Measurements from ENCODE around the gene ZBTB42. TPM values are rescaled to one million over a fixed set of nuclear protein-coding genes. Genes with fewer than 3 reads are reported as not detected.

Gene ZBTB42
- total and polyA plus RNA-seq, 2 donors (not counting 3 experiments of a cell fraction or from before 2014, with no cell fraction given): 3.1 to 3.8 TPM

DNA sequence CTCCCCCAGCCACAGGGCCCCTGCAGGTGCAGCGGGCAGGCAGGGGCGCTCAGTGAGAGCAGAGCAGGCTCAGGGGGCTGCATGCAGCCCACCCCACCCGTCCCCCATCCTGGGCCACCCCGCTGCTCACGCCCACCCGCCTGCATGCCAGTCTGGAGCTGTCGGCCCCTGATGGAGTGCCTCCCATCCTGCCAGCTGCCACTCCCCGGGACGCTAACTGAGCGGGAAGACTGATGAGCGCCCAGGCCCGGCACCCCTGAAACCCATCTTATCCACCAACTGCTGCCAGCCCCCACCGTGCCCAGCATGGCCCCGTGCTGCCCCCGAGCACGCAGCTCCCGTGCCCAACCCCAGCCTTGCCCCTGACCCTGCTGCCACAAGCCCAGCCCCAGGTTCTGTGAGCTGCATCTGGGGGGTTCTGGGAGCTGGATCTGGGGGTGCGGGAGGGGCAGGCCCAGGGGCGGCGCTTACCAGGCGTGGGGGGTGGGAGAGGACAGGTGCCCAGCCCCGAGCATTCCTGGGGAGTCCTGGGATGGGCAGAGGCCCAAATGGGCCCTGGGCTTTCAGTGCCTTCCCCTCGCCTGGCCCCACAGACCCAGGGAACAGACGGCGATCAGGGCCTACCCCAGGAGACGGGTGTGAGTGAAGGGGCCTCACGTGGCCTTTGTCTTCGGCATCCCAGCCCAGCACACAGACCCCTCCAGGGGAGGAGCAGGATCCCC is 18.7 kb upstream of the ZBTB42 start:
- Histone ChIP-seq H2AFZ (ENCODE audit: low read depth, low read length) (no peak overlapping the region), H4K20me1 (replicated peaks; ENCODE audit: control insufficient read depth, extremely low read depth, insufficient read depth, low read length) (no peaks in the 10 kb centered on the region), H3K4me2 (ENCODE audit: insufficient read depth, low read length) (no peak overlapping the region), H3K4me1 (ENCODE audit: control insufficient read depth, extremely low read depth, insufficient read depth, low read length) (no peaks in the 10 kb centered on the region), H3K9me3 (replicated peaks; ENCODE audit: control insufficient read depth, insufficient read depth, low read length) (no peaks in the 10 kb centered on the region), H3K36me3 (ENCODE audit: control insufficient read depth in 2 of 2, extremely low read depth in 1 of 2, insufficient read depth in 2 of 2, low read length in 2 of 2) (peaks cover 2 to 11% of the 10 kb centered on the region in 2 experiments), H3K27me3 (ENCODE audit: control insufficient read depth in 2 of 2, insufficient read depth in 2 of 2, low read length in 2 of 2) (no peaks in the 10 kb centered on the region), H3K79me2 (ENCODE audit: control insufficient read depth, insufficient read depth, low read length) (peaks cover 9% of the 10 kb centered on the region), H3K4me3 (replicated peaks in 1 of 3; ENCODE audit: insufficient read depth in 1 of 3, low read depth in 1 of 3, low read length in 3 of 3) (no peak overlapping the region), H3K27ac (ENCODE audit: insufficient read depth, low read depth, low read length) (no peak overlapping the region), H3K9ac (replicated peaks; ENCODE audit: extremely low read depth, insufficient read depth, low read length) (no peak overlapping the region), H3K9me1 (replicated peaks; ENCODE audit: control insufficient read depth, extremely low read depth, insufficient read depth, low read length) (no peaks in the 10 kb centered on the region)
- dilution Hi-C loops (cut with MboI; ENCODE audit: extremely low pct_ligation_motif_present, low sequenced_read_pairs): no loop called here
- DNase-seq (ENCODE audit: low read depth, low spot score) (no peak), FAIRE-seq (no peak)
- intact Hi-C loops (cut with micrococcal nuclease): no loop called here
- TF ChIP-seq, protein P1, sequence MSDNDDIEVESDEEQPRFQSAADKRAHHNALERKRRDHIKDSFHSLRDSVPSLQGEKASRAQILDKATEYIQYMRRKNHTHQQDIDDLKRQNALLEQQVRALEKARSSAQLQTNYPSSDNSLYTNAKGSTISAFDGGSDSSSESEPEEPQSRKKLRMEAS (IDR thresholded peaks at IDR 0.05; ENCODE audit: insufficient read depth, insufficient read length): no peak
- TF ChIP-seq GATA2 (IDR thresholded peaks at IDR 0.05; ENCODE audit: insufficient read depth, insufficient read length, low read depth, low read length): no peak
- TF ChIP-seq EZH2 (IDR thresholded peaks at IDR 0.05; ENCODE audit: borderline replicate concordance, low read depth, low read length, severe bottlenecking): no peak
- TF ChIP-seq POLR2A (IDR thresholded peaks at IDR 0.05; ENCODE audit: low read depth, low read length): no peak
- no peak for TF ChIP-seq POLR2AphosphoS5 (IDR thresholded peaks at IDR 0.05; ENCODE audit: insufficient read depth, low read depth, low read length)
- TF ChIP-seq FOS (IDR thresholded peaks at IDR 0.05; ENCODE audit: borderline replicate concordance, insufficient read depth, low read length): no peak
- no peak for TF ChIP-seq MYC (IDR thresholded peaks at IDR 0.05; ENCODE audit: low read depth, low read length)
- TF ChIP-seq, protein P2, sequence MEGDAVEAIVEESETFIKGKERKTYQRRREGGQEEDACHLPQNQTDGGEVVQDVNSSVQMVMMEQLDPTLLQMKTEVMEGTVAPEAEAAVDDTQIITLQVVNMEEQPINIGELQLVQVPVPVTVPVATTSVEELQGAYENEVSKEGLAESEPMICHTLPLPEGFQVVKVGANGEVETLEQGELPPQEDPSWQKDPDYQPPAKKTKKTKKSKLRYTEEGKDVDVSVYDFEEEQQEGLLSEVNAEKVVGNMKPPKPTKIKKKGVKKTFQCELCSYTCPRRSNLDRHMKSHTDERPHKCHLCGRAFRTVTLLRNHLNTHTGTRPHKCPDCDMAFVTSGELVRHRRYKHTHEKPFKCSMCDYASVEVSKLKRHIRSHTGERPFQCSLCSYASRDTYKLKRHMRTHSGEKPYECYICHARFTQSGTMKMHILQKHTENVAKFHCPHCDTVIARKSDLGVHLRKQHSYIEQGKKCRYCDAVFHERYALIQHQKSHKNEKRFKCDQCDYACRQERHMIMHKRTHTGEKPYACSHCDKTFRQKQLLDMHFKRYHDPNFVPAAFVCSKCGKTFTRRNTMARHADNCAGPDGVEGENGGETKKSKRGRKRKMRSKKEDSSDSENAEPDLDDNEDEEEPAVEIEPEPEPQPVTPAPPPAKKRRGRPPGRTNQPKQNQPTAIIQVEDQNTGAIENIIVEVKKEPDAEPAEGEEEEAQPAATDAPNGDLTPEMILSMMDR (IDR thresholded peaks at IDR 0.05; ENCODE audit: extremely low read depth in 1 of 2, insufficient read depth in 1 of 2, low read depth in 1 of 2, low read length in 2 of 2): no peak
- no peak for TF ChIP-seq JUN (IDR thresholded peaks at IDR 0.05; ENCODE audit: borderline replicate concordance, insufficient read depth, insufficient read length, low read depth)
- CTCF ChIA-PET: no interaction called here
- POLR2A ChIA-PET: interaction anchor here (0.6 kb wide), 1 partner anchor 16 kb away, joined by 5 read pairs; no protein-coding TSS in a partner anchor
- no TSS peak for BruUV-seq (replicated peaks)
